PC-3 (cell line): ENCODE data around the gene TMEM119. TPM values are rescaled to one million over a fixed set of nuclear protein-coding genes. Genes with fewer than 3 reads are reported as not detected.

Experiments
- ATAC-seq: fragments of 200-7000 bp; cut with Tn5 transposase; 2 replicates; pipeline ENCODE4 v1.9.1; 2020; ENCODE audit warnings: mild to moderate bottlenecking, moderate library complexity
- BruUV-seq: library from RNA; stranded (reverse); fragments of 400-500 nt; replicated peaks from 2 replicates; lab custom pipeline; 2021; lab: Mats Ljungman, UMichigan
- CTCF ChIA-PET: fragments of 300-600 bp; sonication (Branson Sonifier 250); formaldehyde crosslinking; loops from one replicate; lab custom pipeline; 2022; ENCODE audit warnings: antibody characterized with exemption; lab: Charles Lee
- POLR2A ChIA-PET: fragments of 300-600 bp; sonication (Branson Sonifier 250); formaldehyde crosslinking; loops from one replicate; lab custom pipeline; 2022; ENCODE audit warnings: antibody characterized with exemption; ENCODE audit not compliant: unreplicated experiment; lab: Charles Lee
- DNase-seq: peaks from one replicate; pipeline ENCODE4 v3.0.0-alpha.2; 2015
- H2AFZ ChIP-seq: fragments of 300-600 bp; sonication (generic); 2 replicates; pipeline ENCODE4 v1.6.0; 2016; ENCODE audit warnings: antibody characterized with exemption, low read length
- H3F3A ChIP-seq: fragments of 300-600 bp; sonication (generic); one replicate; pipeline ENCODE4 v1.6.0; 2017; ENCODE audit warnings: antibody characterized with exemption, low read length, control low read depth, mild to moderate bottlenecking; ENCODE audit not compliant: unreplicated experiment
- H3K27ac ChIP-seq: fragments of 300-600 bp; sonication (generic); 2 replicates; pipeline ENCODE4 v1.5.1; 2016; ENCODE audit warnings: mild to moderate bottlenecking, low read length
- H3K27me3 ChIP-seq: fragments of 300-600 bp; sonication (generic); 2 replicates; pipeline ENCODE4 v1.6.1; 2016; ENCODE audit warnings: low read length, mixed read lengths
- H3K36me3 ChIP-seq: fragments of 300-600 bp; sonication (generic); 2 replicates; pipeline ENCODE4 v1.6.1; 2016; ENCODE audit warnings: low read depth, mixed run types, low read length, mixed read lengths
- H3K4me1 ChIP-seq: fragments of 300-600 bp; sonication (generic); 2 replicates; pipeline ENCODE4 v1.5.1; 2016; ENCODE audit warnings: low read length; ENCODE audit not compliant: insufficient read depth
- H3K4me2 ChIP-seq: fragments of 300-600 bp; sonication (generic); 2 replicates; pipeline ENCODE4 v1.6.0; 2016; ENCODE audit warnings: low read length
- H3K4me3 ChIP-seq: fragments of 300-600 bp; sonication (generic); 2 replicates; pipeline ENCODE4 v1.5.1; 2016; ENCODE audit warnings: mild to moderate bottlenecking, low read length, mixed read lengths
- H3K79me2 ChIP-seq: fragments of 300-600 bp; sonication (generic); 2 replicates; pipeline ENCODE4 v1.6.1; 2017; ENCODE audit warnings: low read length, mixed read lengths
- H3K9ac ChIP-seq: fragments of 300-600 bp; sonication (generic); 2 replicates; pipeline ENCODE4 v1.6.0; 2016; ENCODE audit warnings: mild to moderate bottlenecking, low read length
- H3K9me2 ChIP-seq: fragments of 300-600 bp; sonication (generic); replicated peaks from 2 replicates; pipeline ENCODE4 v1.6.1; 2016; ENCODE audit warnings: mixed run types, low read length, mixed read lengths
- H3K9me3 ChIP-seq: fragments of 300-600 bp; sonication (generic); 2 replicates; pipeline ENCODE4 v1.6.1; 2016; ENCODE audit warnings: low read length, mixed read lengths
- H4K20me1 ChIP-seq: fragments of 300-600 bp; sonication (generic); 2 replicates; pipeline ENCODE4 v1.6.1; 2016; ENCODE audit warnings: low read length, mixed read lengths
- CTCF ChIP-seq: fragments of 300-600 bp; sonication (generic); conservative IDR thresholded peaks from 2 replicates; pipeline ENCODE4 v1.5.1; 2017; ENCODE audit warnings: antibody characterized with exemption, low read depth, mild to moderate bottlenecking, low read length
- EZH2 ChIP-seq: fragments of 300-600 bp; sonication (generic); IDR thresholded peaks from one replicate; pipeline ENCODE4 v1.6.1; 2017; ENCODE audit warnings: antibody characterized with exemption, mild to moderate bottlenecking, low read length; ENCODE audit not compliant: unreplicated experiment
- EZH2phosphoT487 ChIP-seq: fragments of 300-600 bp; sonication (generic); IDR thresholded peaks from 2 replicates; pipeline ENCODE4 v1.6.1; 2018; ENCODE audit warnings: mild to moderate bottlenecking, antibody characterized with exemption, low read length, borderline replicate concordance
- intact Hi-C: fragments of 100-400 bp; cut with micrococcal nuclease; formaldehyde crosslinking; loops from 2 replicates; pipeline ENCODE4 v1.9.0; 2023
- total RNA-seq: library from RNA; depleted of rRNA; stranded (reverse); fragments of >200 nt; gene quantifications from 2 replicates; pipeline ENCODE4 v1.2.3, GENCODE V29; 2014

TMEM119 gene
- total RNA-seq, 1 experiment from 2014 or later: not detected

GRCh38 chr12:108642899-108643654 is 45.2 kb upstream of the TMEM119 start:
- Histone ChIP-seq H3K9me2 (no peaks in the 10 kb centered on the region), H3F3A (no peaks in the 10 kb centered on the region), H3K4me2 (no peak overlapping the region), H3K9ac (no peak overlapping the region), H3K4me3 (no peak overlapping the region), H3K79me2 (no peaks in the 10 kb centered on the region), H3K36me3 (peaks cover 37% of the 10 kb centered on the region), H4K20me1 (no peaks in the 10 kb centered on the region), H3K9me3 (no peaks in the 10 kb centered on the region), H3K27me3 (no peaks in the 10 kb centered on the region), H3K27ac (no peak overlapping the region), H3K4me1 (peaks cover 18% of the 10 kb centered on the region), H2AFZ (no peak overlapping the region)
- DNase-seq (no peak), ATAC-seq (no peak)
- no TSS peak for BruUV-seq
- intact Hi-C loops: no loop called here
- POLR2A ChIA-PET: no interaction called here
- TF ChIP-seq EZH2phosphoT487: no peak
- no peak for TF ChIP-seq EZH2
- no peak for TF ChIP-seq CTCF
- CTCF ChIA-PET: no interaction called here

- CTCF ChIA-PET: no interaction called here
- H3K36me3 ChIP-seq: peaks cover 30% of the 10 kb centered on the region
- no peak overlapping the region for H3K9ac ChIP-seq
- H3K27me3 ChIP-seq: no peaks in the 10 kb centered on the region
- H3K4me3 ChIP-seq: no peak overlapping the region
- peaks cover 18% of the 10 kb centered on the region for H3K4me1 ChIP-seq
- H3K9me2 ChIP-seq: no peaks in the 10 kb centered on the region
- no peak overlapping the region for H3K27ac ChIP-seq
- H2AFZ ChIP-seq: no peak overlapping the region
- ATAC-seq (no peak), DNase-seq (no peak)
- no peaks in the 10 kb centered on the region for H3K9me3 ChIP-seq
- H3F3A ChIP-seq: no peaks in the 10 kb centered on the region
- intact Hi-C loops: no loop called here
- H4K20me1 ChIP-seq: no peaks in the 10 kb centered on the region
- TF ChIP-seq CTCF (no peak), EZH2 (no peak), EZH2phosphoT487 (no peak)
- POLR2A ChIA-PET: no interaction called here
- no peak overlapping the region for H3K4me2 ChIP-seq
- H3K79me2 ChIP-seq: no peaks in the 10 kb centered on the region
- BruUV-seq: no TSS peak
Measured at GRCh38 chr12:108642269-108642870, 44.5 kb upstream of the TMEM119 start.
